PC-3 (cell line): ENCODE data around the gene TUBB2B. TPM values are rescaled to one million over a fixed set of nuclear protein-coding genes. Genes with fewer than 3 reads are reported as not detected.

Experiments
- ATAC-seq: fragments of 200-7000 bp; cut with Tn5 transposase; 2 replicates; pipeline ENCODE4 v1.9.1; 2020; ENCODE audit warnings: mild to moderate bottlenecking, moderate library complexity
- BruUV-seq: library from RNA; stranded (reverse); fragments of 400-500 nt; replicated peaks from 2 replicates; lab custom pipeline; 2021; lab: Mats Ljungman, UMichigan
- CTCF ChIA-PET: fragments of 300-600 bp; sonication (Branson Sonifier 250); formaldehyde crosslinking; loops from one replicate; lab custom pipeline; 2022; ENCODE audit warnings: antibody characterized with exemption; lab: Charles Lee
- POLR2A ChIA-PET: fragments of 300-600 bp; sonication (Branson Sonifier 250); formaldehyde crosslinking; loops from one replicate; lab custom pipeline; 2022; ENCODE audit warnings: antibody characterized with exemption; ENCODE audit not compliant: unreplicated experiment; lab: Charles Lee
- DNase-seq: peaks from one replicate; pipeline ENCODE4 v3.0.0-alpha.2; 2015
- H2AFZ ChIP-seq: fragments of 300-600 bp; sonication (generic); 2 replicates; pipeline ENCODE4 v1.6.0; 2016; ENCODE audit warnings: antibody characterized with exemption, low read length
- H3F3A ChIP-seq: fragments of 300-600 bp; sonication (generic); one replicate; pipeline ENCODE4 v1.6.0; 2017; ENCODE audit warnings: antibody characterized with exemption, low read length, control low read depth, mild to moderate bottlenecking; ENCODE audit not compliant: unreplicated experiment
- H3K27ac ChIP-seq: fragments of 300-600 bp; sonication (generic); 2 replicates; pipeline ENCODE4 v1.5.1; 2016; ENCODE audit warnings: mild to moderate bottlenecking, low read length
- H3K27me3 ChIP-seq: fragments of 300-600 bp; sonication (generic); 2 replicates; pipeline ENCODE4 v1.6.1; 2016; ENCODE audit warnings: low read length, mixed read lengths
- H3K36me3 ChIP-seq: fragments of 300-600 bp; sonication (generic); 2 replicates; pipeline ENCODE4 v1.6.1; 2016; ENCODE audit warnings: low read depth, mixed run types, low read length, mixed read lengths
- H3K4me1 ChIP-seq: fragments of 300-600 bp; sonication (generic); 2 replicates; pipeline ENCODE4 v1.5.1; 2016; ENCODE audit warnings: low read length; ENCODE audit not compliant: insufficient read depth
- H3K4me2 ChIP-seq: fragments of 300-600 bp; sonication (generic); 2 replicates; pipeline ENCODE4 v1.6.0; 2016; ENCODE audit warnings: low read length
- H3K4me3 ChIP-seq: fragments of 300-600 bp; sonication (generic); 2 replicates; pipeline ENCODE4 v1.5.1; 2016; ENCODE audit warnings: mild to moderate bottlenecking, low read length, mixed read lengths
- H3K79me2 ChIP-seq: fragments of 300-600 bp; sonication (generic); 2 replicates; pipeline ENCODE4 v1.6.1; 2017; ENCODE audit warnings: low read length, mixed read lengths
- H3K9ac ChIP-seq: fragments of 300-600 bp; sonication (generic); 2 replicates; pipeline ENCODE4 v1.6.0; 2016; ENCODE audit warnings: mild to moderate bottlenecking, low read length
- H3K9me2 ChIP-seq: fragments of 300-600 bp; sonication (generic); replicated peaks from 2 replicates; pipeline ENCODE4 v1.6.1; 2016; ENCODE audit warnings: mixed run types, low read length, mixed read lengths
- H3K9me3 ChIP-seq: fragments of 300-600 bp; sonication (generic); 2 replicates; pipeline ENCODE4 v1.6.1; 2016; ENCODE audit warnings: low read length, mixed read lengths
- H4K20me1 ChIP-seq: fragments of 300-600 bp; sonication (generic); 2 replicates; pipeline ENCODE4 v1.6.1; 2016; ENCODE audit warnings: low read length, mixed read lengths
- EZH2 ChIP-seq: fragments of 300-600 bp; sonication (generic); IDR thresholded peaks from one replicate; pipeline ENCODE4 v1.6.1; 2017; ENCODE audit warnings: antibody characterized with exemption, mild to moderate bottlenecking, low read length; ENCODE audit not compliant: unreplicated experiment
- EZH2phosphoT487 ChIP-seq: fragments of 300-600 bp; sonication (generic); IDR thresholded peaks from 2 replicates; pipeline ENCODE4 v1.6.1; 2018; ENCODE audit warnings: mild to moderate bottlenecking, antibody characterized with exemption, low read length, borderline replicate concordance
- intact Hi-C: fragments of 100-400 bp; cut with micrococcal nuclease; formaldehyde crosslinking; loops from 2 replicates; pipeline ENCODE4 v1.9.0; 2023
- total RNA-seq: library from RNA; depleted of rRNA; stranded (reverse); fragments of >200 nt; gene quantifications from 2 replicates; pipeline ENCODE4 v1.2.3, GENCODE V29; 2014
- TF ChIP-seq, protein P1 (sequence below): fragments of 300-600 bp; sonication (generic); conservative IDR thresholded peaks from 2 replicates; pipeline ENCODE4 v1.5.1; 2017; ENCODE audit warnings: antibody characterized with exemption, low read depth, mild to moderate bottlenecking, low read length

TUBB2B gene
- total RNA-seq, 1 experiment from 2014 or later: 6.5 TPM

DNA sequence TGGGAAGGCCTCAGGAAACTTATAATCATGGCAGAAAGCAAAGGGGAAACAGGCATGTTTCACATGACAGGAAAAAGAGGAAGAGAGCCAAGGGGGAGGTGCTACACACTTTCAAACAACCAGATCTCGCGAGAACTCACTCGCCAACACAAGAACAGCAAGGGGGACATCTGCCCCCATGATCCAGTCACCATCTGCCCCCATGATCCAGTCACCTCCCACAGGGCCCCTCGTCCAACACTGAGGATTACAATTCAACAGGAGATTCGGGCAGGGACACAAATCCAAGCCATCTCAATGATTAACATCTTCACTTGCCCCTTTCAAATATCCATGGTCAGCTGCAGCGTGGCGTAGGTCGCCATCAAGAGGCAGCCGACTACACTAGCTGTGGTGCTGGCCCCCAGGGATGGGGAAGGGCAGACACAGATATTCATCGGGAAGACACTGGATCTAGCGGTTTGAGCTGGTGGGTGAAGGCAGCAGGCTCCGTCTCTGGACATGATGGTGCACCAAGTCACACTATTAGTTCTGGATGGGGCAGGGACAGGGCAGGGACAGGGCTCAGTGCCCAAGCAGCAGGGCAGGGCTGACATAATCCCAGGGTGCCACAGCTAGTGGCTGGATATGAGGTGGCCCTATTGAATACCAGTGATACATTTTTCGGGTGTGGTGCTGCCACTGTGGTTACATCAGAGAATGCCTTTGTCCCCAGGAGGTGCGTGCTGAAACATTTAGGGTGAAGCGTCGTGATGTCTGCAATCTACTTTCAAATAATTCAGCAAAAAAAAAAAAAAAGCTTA, 31.6 kb downstream of the TUBB2B start:
- Histone ChIP-seq H2AFZ (no peak overlapping the region), H3K9me3 (no peaks in the 10 kb centered on the region), H3K9ac (no peak overlapping the region), H3K79me2 (no peaks in the 10 kb centered on the region), H3K36me3 (no peaks in the 10 kb centered on the region), H3K4me1 (no peaks in the 10 kb centered on the region), H3K4me2 (no peak overlapping the region), H3K27me3 (no peaks in the 10 kb centered on the region), H3F3A (no peaks in the 10 kb centered on the region), H3K9me2 (no peaks in the 10 kb centered on the region), H3K4me3 (no peak overlapping the region), H3K27ac (no peak overlapping the region), H4K20me1 (no peaks in the 10 kb centered on the region)
- BruUV-seq: no TSS peak
- ATAC-seq (peak; percentile 18; the same call in 1 of the 2 replicates), DNase-seq (no peak)
- ChIA-PET CTCF (interaction anchor here (1.1 kb wide), 1 partner anchor 13 kb away, joined by 3 read pairs; no protein-coding TSS in a partner anchor), POLR2A (no interaction called here)
- intact Hi-C loops: no loop called here
- no peak for TF ChIP-seq EZH2
- TF ChIP-seq EZH2phosphoT487: no peak
- TF ChIP-seq, protein P1, sequence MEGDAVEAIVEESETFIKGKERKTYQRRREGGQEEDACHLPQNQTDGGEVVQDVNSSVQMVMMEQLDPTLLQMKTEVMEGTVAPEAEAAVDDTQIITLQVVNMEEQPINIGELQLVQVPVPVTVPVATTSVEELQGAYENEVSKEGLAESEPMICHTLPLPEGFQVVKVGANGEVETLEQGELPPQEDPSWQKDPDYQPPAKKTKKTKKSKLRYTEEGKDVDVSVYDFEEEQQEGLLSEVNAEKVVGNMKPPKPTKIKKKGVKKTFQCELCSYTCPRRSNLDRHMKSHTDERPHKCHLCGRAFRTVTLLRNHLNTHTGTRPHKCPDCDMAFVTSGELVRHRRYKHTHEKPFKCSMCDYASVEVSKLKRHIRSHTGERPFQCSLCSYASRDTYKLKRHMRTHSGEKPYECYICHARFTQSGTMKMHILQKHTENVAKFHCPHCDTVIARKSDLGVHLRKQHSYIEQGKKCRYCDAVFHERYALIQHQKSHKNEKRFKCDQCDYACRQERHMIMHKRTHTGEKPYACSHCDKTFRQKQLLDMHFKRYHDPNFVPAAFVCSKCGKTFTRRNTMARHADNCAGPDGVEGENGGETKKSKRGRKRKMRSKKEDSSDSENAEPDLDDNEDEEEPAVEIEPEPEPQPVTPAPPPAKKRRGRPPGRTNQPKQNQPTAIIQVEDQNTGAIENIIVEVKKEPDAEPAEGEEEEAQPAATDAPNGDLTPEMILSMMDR: no peak

DNA sequence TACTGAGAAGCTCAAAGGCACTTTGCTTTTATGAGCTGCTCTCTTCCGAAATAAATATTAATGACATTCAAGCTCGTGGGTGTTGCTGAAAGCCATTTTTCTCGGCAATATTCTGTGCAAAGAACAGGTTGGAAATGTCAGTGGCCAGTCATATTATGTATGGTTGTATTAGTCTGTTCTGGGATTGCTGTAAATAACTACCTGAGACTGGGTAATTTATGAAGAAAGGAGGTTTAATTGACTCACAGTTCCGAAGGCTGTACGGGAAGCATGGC, 32.1 kb downstream of the TUBB2B start:
- ChIA-PET CTCF (interaction anchor here (1.1 kb wide), 1 partner anchor 13 kb away, joined by 3 read pairs; no protein-coding TSS in a partner anchor), POLR2A (no interaction called here)
- Histone ChIP-seq H3K4me3 (no peak overlapping the region), H4K20me1 (no peaks in the 10 kb centered on the region), H3K4me2 (no peak overlapping the region), H3K36me3 (no peaks in the 10 kb centered on the region), H3K27ac (no peak overlapping the region), H3F3A (no peaks in the 10 kb centered on the region), H3K4me1 (no peaks in the 10 kb centered on the region), H2AFZ (no peak overlapping the region), H3K9me3 (no peaks in the 10 kb centered on the region), H3K27me3 (no peaks in the 10 kb centered on the region), H3K9me2 (no peaks in the 10 kb centered on the region), H3K9ac (no peak overlapping the region), H3K79me2 (no peaks in the 10 kb centered on the region)
- TF ChIP-seq EZH2 (no peak), EZH2phosphoT487 (no peak)
- TF ChIP-seq, protein P1: no peak
- intact Hi-C loops: no loop called here
- BruUV-seq: no TSS peak
- no peak for DNase-seq
- ATAC-seq: no peak
